Stimulated activated CD8-positive, alpha-beta memory T cell treated with anti-CD3 and anti-CD28 coated beads, Interleukin-4, amount 100 ng/mL, for 48 hours (primary cell): ENCODE measurements around the gene KCNJ11.
"Not testable (repeated sequence)": the region's sequence is repeated elsewhere in the genome, so short reads cannot be mapped to it uniquely, and the experiment has no call there.

Source experiments
- DNase-seq: peaks from one replicate; pipeline ENCODE4 v3.0.0-alpha.2; 2020

KCNJ11 gene

GRCh38 chr11:17388609-17389210 lies at the start of gene KCNJ11:
TSS of gene KCNJ11 (minus strand) at chr11:17388659. CDS start at chr11:17388091, 568 bp downstream.
- DNase-seq, result no peak

- DNase-seq, result no peak
These were observed 48.9 kb upstream of the KCNJ11 start for GRCh38 chr11:17437366-17437765.

- no peak for DNase-seq
These were observed 45.6 kb upstream of the KCNJ11 start for GRCh38 chr11:17434108-17434507.

DNA sequence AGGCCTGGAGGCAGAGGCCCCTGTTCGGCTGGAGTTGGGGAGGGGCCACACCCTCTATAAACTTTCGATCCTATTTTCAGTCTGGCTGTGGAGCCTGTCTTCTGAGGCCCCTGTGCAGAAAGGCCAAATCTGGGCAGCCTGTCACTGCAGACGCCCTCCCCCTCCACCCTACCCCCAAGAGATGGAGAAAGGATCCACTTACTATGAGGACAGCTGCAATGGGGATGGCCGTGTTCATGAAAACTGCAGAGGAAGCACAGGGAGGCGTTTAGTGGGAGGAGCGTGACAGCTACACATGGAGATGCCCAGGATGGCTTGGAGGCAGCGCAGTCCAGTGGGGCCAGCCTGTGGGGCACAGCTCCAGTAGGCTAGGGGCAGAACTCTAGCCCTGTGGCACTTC lies 43.5 kb upstream of the KCNJ11 start:
- no peak for DNase-seq

DNA sequence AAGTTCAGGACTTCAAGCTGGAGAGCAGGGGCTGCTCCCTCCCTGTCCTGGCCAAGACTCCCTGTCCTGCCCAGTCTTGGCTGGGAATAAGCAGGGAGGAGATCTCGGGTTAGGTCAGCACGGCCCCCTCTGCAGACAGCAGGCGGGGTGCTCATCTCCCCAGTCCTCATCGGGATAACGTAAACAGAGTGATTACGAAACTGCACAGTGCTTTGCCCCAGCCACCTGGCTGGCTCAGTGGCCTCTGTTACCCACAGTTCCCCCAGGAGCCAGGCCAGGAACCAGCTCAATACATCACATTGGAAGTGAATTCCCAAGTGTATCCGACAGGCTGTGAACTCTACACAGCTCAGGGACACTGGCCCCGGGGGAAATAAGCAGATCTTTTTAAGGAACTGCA lies 42.7 kb upstream of the KCNJ11 start:
- DNase-seq, result no peak

DNA sequence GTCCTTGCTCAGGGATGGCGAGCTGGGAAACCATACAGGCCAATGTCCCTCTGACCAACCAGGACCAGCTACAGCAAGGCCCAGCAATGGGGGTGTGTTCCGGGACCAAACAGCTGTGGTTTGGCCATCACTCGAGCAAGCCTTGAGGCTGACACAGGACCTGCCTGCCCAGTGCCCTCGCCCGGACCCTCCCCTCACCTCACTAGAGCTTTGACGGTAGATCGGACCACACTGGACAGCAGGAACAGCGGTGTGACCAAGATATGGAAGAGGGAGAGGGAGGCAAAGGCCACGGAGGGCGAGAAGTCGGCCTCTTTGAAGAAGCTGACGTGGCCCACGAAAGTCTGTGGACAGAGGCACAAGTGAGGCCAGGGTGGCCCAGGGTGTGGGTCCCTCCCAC lies 42.2 kb upstream of the KCNJ11 start:
- no peak for DNase-seq

GRCh38 chr11:17428925-17429324 lies 40.5 kb upstream of the KCNJ11 start:
- DNase-seq, result no peak

DNA sequence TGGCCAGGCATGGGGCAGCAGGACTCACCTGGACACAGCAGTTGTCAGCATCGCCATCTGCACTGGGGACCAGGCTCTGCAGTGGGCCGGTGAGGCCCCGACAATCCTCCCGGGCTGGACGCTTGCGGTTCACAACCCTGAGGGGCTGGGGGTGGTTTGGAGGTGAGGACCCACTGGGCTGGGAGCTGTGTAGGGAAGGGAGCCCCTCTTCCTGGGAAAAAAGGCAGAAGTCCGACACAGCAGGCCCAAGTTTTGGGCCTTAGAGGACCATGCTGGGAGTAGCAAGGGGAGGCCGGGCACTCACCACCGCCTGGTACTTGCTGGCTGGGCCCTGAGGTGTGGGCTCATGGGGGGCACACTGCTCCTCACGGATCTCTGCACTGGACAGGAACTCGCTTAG lies 39.8 kb upstream of the KCNJ11 start:
- DNase-seq, result no peak

- not testable (repeated sequence) for DNase-seq
These were observed 37.8 kb upstream of the KCNJ11 start for GRCh38 chr11:17426233-17426632.

DNA sequence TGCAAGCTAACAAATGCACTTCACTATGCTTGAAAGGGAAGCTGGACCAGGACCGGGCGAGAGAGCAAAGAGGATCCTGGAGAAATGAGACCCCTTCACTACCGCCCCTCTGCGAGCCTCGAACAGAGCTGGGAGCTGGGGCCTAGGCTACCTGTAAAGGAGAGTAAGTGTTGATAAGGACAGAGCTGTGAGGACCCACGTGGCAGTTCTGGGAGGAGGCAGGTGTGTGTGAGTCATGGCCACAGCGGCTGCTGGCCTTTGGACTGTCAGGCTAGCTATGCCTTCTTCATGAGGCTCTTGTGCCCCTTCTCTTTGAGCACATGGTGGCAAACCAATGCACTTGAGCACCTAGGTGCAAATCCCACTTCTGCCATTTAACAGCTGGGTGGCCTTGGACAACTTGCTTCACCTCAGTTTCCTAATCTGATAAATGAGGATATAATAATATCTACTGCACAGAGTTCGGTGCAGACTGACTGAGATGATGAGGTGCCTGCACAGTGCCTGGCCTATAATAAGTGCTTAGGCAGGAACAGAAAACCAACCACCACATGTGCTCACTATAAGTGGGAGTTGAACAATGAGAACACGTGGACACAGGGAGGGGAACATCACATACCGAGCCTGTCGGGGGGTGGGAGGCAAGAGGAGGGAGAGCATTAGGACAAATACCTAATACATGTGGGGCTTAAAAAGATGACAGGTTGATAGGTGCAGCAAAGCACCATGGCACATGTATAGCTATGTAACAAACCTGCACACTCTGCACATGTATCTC lies 35.3 kb upstream of the KCNJ11 start:
- DNase-seq, result no peak

DNA sequence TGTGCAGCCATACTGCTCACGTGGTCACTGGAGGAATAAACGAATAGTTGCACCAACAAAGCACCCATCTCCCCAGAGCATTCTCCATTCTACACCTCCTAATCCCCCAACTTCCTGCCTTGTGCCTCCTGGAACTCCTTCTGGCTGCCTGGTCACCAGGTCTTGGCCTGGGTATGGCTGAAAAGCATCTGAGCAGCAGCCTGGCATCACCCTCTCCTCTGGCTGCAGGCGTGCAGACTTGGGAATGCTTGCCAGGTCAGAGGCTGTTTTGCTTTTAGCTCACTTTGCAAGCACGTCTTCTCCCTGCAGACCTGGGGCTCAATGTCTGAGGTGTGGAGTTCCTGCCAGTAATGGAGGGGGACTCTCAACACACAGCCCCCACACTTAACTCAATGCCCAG lies 33.3 kb upstream of the KCNJ11 start:
- DNase-seq, result no peak

DNA sequence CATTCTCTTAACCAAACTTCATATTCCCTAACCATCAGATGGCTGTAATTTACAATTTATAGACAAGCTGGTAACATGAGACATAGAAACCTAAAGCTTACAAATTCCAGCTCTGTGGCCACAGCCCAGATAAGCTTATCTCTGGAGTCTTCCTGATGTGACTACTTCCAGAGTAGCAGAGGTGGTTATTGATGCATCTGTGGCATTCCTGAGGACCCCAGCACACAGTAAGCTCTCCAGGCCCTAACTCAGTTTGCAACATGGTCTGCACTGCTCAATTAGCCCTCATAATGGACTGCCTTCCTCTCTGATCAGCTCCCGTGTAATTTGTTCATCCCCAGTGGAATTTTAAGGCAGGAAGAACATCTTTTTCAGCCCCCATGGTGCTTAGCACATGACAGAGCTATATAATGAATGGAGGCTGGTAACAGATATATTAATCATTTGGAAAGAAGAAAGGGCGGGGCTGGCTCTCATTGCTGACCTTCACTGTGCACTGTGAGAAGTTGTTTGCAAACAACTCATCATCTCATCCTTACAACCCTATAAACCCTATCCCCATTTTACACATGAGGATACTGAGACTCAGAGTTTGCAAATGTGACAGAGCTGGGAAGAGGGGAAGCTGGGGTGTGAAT lies 30.1 kb upstream of the KCNJ11 start:
- DNase-seq, result no peak

- no peak for DNase-seq
These were observed 28.0 kb upstream of the KCNJ11 start for GRCh38 chr11:17416492-17416891.

DNA sequence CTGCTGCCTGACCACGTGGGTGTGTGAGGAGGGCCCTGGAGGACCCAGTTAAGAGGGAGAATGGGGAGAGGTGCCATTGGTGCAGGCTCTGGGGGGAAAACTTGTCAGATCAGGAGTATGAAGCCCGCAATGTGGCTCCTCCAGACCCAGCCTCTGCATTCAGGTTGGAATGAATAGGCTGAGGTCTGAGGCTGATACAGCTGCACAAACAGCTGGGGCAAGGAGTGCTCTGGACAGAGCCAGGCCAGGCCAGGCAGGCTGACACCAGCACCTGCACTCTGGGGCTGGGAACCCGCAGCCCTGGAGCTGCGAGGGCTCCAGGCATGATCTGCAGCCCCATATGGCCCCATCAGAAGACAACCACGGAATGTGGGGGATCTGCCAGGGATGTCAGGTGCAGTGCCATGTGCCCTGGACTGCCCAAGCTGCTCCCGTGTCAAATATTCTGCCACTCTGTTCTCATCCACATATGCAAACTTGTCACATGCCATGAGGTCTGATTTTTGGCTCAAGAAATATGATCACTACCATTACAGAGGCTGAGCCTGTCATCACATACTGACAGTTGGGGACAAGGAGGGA lies 27.2 kb upstream of the KCNJ11 start:
- no peak for DNase-seq

DNA sequence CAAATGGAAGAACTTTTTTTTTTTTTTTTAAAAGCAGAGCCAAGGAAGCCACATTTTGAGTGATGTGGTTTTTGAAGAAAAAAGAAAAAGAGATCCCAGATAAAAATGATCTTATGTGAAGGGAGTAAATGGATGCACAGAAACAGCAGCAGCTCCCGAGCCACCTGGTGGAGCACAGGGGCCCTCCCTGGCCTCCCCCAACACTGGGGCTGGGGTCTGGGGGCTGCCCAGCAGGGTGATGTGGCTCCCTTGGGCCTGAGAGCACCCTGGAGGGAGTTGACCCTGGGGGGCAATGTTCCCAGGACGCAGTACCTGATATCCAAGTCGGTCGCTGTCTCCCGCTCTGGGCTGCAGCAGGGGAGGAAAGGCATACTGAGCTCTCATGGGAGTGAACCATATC lies 26.5 kb upstream of the KCNJ11 start:
- DNase-seq, result no peak

DNA sequence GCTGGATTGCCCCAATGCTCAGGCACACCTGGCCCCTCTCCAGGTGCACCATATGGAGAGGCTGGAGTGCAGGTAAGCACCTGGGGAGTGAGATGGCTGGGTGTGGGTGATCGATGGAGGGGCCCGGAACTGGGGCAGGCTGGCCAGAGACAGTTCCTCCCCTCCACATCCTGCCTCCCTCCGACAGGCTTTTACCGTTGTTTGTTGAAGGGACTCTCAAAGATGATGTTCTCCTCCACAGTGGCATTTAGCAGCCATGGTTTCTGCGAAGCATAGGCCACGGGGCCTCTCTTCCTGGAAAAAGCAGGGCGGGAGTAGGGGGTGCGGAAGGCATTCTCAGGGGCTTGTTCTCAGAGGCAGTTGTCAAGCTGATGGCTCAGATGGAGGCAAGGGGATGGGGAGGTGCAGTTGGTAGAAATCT lies 25.9 kb upstream of the KCNJ11 start:
- DNase-seq, result no peak

GRCh38 chr11:17413414-17414316 lies 25.2 kb upstream of the KCNJ11 start:
- no peak for DNase-seq

- DNase-seq, result no peak
These were observed 24.2 kb upstream of the KCNJ11 start for GRCh38 chr11:17412488-17413180.

DNA sequence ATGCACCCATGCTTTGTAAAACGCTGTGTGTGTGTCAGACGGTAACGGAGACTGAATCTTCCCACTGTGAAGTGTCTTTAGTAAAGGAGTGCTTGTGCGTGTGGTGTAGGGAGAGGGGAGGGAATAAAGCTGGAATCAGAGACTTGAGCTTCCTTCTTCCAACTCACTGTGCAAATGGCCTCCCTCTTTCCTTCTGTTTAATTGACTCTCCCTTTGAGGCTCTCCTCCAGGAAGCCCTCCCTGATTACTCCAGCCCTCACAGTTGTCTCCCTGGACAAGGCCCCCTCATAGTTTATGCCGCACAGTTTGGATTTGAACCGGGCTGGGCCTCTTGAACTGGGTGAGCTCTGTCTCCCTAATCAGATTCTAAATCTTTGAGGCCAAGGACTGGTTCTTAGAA lies 23.0 kb upstream of the KCNJ11 start:
- no peak for DNase-seq

- no peak for DNase-seq
These were observed 22.3 kb upstream of the KCNJ11 start for GRCh38 chr11:17410606-17411379.

DNA sequence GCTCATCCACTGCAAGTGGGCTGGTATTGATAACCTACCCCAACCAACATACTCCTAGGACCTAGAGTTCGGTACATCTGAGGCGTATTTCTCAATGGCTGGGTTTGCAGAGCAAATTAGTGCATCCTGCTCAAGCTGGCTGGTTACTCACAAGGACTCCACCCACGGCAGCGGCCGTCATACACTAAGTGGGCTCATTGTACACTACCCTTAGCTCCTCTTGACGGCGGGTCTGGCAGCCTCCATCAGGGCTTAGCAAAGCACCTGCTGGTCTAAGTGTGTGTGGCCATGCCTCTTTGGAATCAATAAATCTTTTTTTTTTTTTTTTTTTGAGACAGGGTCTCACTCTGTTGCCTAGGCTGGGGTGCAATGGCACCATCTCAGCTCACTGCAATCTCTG lies 20.2 kb upstream of the KCNJ11 start:
- DNase-seq, result no peak
